ENCODE measurements around the gene ARID3A.

Gene ARID3A

DNA sequence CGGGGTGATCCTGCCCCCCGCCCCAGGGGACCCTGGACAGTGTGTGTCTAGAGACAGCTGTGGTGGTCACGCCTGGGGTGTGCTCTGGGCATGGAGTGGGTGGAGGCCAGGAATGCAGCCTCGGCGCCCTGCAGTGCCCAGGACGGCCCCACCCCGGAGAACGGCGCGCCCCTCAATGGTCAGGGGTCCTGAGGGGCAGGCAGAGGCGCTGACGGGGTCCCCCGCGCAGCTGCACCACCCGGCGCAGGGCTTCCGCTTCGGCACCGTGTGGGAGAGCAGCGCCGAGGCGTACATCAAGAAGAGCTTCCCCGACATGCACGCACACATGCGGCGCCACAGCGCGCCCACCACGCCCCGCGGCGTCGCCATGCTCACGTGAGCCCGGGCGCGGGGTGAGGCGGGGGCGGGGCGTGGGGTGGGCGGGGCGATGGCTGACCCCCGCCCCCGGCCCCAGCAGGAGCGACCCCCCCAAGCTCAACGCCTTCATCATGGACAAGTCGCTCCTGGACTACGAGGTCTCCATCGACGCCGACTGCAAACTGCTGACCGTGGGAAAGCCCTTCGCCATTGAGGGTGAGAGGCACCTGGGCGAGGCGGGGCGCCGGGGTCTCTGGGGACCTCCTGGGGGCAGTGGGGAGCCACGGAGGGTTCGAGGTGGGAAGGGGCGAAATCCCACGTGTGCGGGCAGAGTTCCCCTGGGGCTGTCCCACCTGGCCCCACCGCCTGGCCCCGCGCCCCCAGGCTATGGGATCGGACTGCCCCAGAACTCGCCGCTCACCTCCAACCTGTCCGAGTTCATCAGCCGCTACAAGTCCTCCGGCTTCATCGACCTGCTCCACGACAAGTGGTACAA lies 81.8 kb downstream of the ARID3A start:
- no peak for DNase-seq

DNA sequence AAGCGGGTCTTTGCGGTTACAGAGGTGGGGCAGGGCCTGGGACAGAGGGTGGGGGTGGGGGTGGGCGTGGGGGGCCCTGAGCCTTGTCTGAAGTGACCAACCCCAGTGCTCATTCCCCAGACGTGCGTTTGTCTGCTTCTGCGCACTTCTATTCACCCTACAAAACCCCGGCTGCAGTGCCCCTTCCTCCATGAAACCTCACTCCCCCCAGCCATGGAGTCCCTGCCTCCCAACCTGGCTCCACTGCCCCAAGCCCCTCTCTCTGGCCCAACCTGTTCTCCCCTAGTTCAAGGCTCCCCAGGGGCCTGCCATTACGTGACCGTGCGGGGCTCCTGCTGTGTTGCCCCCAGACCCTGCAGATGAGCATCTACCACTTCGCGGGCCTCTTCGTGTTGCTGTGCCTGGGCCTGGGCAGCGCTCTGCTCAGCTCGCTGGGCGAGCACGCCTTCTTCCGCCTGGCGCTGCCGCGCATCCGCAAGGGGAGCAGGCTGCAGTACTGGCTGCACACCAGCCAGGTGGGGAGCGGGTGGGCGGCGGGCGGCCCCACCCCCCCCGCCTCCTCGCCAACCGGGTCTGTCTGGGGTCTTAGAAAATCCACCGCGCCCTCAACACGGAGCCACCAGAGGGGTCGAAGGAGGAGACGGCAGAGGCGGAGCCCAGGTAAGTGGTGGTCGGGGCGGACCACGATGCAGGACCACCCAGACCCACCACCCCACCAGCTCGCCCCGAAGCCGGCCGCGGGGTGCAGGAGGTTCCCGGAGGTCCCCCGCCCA lies 82.6 kb downstream of the ARID3A start:
- no peak for DNase-seq

GRCh38 chr19:1009041-1009980 lies 83.5 kb downstream of the ARID3A start:
- no peak for DNase-seq

- DNase-seq: no peak
Observed at GRCh38 chr19:1009981-1010538, 84.2 kb downstream of the ARID3A start.

DNA sequence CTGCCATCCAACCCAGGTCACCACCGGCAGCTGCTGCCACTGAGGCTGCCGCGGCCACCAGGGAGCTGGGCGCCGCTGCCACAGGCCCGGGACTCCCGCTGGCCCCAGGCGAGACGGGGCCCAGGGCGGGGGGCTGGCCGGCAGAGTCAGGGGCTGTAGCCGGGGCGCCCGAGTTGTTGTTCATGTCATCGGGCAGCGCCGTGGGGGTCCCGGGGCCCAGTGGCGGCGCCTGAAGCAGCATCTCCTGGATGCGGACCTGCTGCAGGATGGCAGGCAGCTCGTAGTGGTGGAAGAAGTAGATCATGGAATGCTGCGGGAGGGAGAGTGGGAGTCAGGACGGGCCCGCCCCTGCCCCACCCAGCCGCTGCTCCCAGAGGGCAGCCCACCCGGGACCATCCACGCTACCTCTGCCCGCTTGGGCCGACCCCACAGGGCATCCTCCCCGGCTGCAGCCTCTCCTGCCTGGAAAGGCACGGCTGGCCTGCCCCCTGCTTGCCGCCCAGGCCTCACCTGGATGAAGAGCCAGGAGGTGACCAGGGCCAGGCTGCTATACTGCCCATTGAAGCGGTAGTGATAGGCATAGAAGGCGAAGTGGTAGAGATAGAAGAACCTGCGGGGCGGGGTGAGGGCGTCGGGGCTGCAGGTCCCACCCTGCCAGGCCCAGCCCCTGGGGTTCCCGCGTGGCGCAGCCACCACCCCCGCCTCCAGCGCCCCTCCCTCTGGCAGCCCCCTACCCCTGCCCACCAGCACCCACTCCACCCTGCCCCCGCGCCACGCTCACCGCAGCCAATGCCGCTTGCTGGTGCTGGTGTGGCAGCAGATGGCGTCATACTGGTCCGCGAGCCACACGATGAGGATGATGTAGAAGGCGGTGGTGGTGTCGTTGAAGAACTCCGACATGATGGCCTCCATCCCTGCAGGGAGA lies 85.0 kb downstream of the ARID3A start:
- DNase-seq: no peak

- DNase-seq: no peak
Observed at GRCh38 chr19:1011831-1012333, 86.0 kb downstream of the ARID3A start.

DNA sequence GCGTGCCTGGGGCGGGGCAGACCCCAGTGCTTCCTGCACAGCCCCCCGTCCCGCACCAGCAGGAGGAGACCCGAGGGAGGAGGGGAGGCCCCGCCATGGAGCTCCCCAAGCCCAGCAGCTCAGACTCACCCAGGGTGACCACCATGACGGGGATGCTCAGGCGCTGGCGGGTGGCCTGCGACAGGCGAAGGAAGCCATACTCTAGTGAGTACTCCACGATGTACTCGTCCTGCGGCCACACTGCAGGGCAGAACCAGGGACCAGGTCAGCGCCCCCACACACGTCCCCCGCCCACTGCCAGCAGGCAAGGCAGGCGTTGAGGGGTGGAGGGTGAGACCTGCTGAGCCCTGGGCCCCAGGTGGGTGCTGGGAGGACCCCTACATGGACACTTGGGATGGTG lies 86.5 kb downstream of the ARID3A start:
- no peak for DNase-seq

GRCh38 chr19:1013218-1013617 lies 87.4 kb downstream of the ARID3A start:
- DNase-seq: no peak

DNA sequence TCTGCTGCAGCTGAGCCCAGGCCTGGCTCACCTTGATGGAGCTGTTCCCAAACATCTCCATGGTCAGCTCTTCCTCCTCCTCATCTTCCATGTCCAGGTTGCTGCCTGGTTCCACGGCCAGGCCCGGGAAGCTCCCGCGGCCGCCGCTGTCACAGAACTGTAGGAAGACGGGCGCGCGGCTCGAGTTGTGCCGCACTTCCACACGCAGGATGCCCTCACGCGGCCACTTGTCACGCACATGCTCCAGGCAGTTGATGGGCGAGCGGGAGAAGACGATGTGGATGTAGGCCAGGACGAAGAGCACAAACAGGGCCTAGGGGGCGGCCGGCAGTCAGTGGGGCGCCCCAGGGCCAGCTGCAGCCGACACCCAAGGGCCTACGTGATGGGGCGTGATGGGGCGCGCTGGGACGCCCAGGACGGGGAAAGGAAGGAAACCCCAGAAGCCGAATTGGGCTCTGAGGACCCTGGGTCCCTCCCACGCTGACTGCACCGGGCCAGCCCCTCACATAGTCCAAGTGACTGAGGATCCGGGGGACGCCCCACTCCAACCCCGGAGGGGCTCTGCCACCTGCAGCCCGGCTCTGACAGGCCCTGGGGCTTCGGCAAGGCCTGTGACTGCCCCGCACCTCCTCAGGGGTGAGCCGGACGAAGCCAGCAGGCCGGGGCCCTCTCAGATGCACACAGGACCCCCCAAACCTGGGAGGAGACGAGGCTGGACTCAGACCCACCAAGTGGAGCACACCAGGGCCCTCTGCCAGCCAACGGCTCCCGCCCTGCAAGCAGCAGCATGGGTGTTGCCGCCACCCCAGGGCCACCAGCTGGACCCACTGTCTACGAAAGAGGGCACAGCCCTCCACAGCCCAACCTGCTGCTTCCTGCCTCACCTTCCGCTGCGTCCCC lies 88.6 kb downstream of the ARID3A start:
- DNase-seq: no peak

GRCh38 chr19:1015061-1015781 lies 89.4 kb downstream of the ARID3A start:
- no peak for DNase-seq

GRCh38 chr19:1015782-1016646 lies 90.2 kb downstream of the ARID3A start:
- no peak for DNase-seq

DNA sequence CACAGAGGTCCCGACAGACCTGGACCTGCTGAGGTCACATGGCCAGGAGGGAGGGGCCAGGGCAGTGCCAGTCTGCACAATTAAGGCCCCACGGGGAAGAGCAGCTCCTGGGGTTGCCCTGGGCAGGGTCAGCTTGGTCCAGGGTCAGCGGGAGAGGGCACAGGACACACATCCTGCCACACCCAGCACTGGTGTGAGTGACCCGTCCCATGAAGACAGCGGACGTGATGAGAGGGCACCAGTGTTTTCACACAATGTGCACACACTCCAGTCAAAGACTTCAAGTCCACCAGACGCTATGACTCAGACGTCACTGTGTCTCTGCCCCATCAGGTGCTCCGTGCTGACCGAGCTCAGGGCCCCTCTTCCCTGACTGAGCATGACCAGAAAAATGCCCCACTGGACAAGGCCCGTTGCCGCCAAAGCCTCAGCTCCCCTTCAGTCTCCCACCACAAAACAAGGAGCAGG lies 90.8 kb downstream of the ARID3A start:
- DNase-seq: no peak

- no peak for DNase-seq
Observed at GRCh38 chr19:1017115-1017905, 91.5 kb downstream of the ARID3A start.

- no peak for DNase-seq
Observed at GRCh38 chr19:1017906-1018305, 92.1 kb downstream of the ARID3A start.

- DNase-seq: no peak
Observed at GRCh38 chr19:1018393-1018792, 92.6 kb downstream of the ARID3A start.

- DNase-seq: no peak
Observed at GRCh38 chr19:1018932-1019615, 93.2 kb downstream of the ARID3A start.

- no peak for DNase-seq
Observed at GRCh38 chr19:1019616-1019961, 93.8 kb downstream of the ARID3A start.
